CD4-positive, alpha-beta T cell treated with Interleukin-4 for 4 hours (primary cell): ENCODE measurements around the gene HOXD8.

ENCODE experiments used
- DNase-seq: peaks from one replicate; pipeline ENCODE4 v3.0.0-alpha.2; 2020

Gene HOXD8

GRCh38 chr2:176147800-176148496 is 18.4 kb downstream of the HOXD8 start:
- no peak for DNase-seq

- no peak for DNase-seq
Observed at GRCh38 chr2:176148751-176149421, 19.4 kb downstream of the HOXD8 start.

- DNase-seq, result no peak
Observed at GRCh38 chr2:176149481-176149938, 20.0 kb downstream of the HOXD8 start.

GRCh38 chr2:176149939-176150583 is 20.6 kb downstream of the HOXD8 start:
- no peak for DNase-seq

GRCh38 chr2:176150584-176151441 is 21.3 kb downstream of the HOXD8 start:
- DNase-seq, result no peak

GRCh38 chr2:176151442-176152287 is 22.2 kb downstream of the HOXD8 start, which contains the start of gene HOXD4:
TSS of gene HOXD4 (plus strand) at chr2:176151550. CDS start at chr2:176151634, 84 bp downstream.
- DNase-seq, result no peak

GRCh38 chr2:176152350-176153181 is 23.1 kb downstream of the HOXD8 start:
- DNase-seq, result no peak

GRCh38 chr2:176154576-176155252 is 25.2 kb downstream of the HOXD8 start:
- no peak for DNase-seq

GRCh38 chr2:176155356-176156044 is 26.0 kb downstream of the HOXD8 start:
- no peak for DNase-seq

- no peak for DNase-seq
Observed at GRCh38 chr2:176156301-176156806, 26.8 kb downstream of the HOXD8 start.

- DNase-seq, result no peak
Observed at GRCh38 chr2:176156807-176157498, 27.4 kb downstream of the HOXD8 start, which contains the start of gene HOXD3. TSS of gene HOXD3 (plus strand) at chr2:176157307. CDS start at chr2:176169115, 11,808 bp downstream.

- no peak for DNase-seq
Observed at GRCh38 chr2:176157499-176158185, 28.1 kb downstream of the HOXD8 start.

GRCh38 chr2:176158186-176158591 is 28.7 kb downstream of the HOXD8 start:
- no peak for DNase-seq

- DNase-seq, result no peak
Observed at GRCh38 chr2:176158855-176159662, 29.6 kb downstream of the HOXD8 start.

- DNase-seq, result no peak
Observed at GRCh38 chr2:176159663-176160250, 30.3 kb downstream of the HOXD8 start.

GRCh38 chr2:176160251-176160985 is 30.9 kb downstream of the HOXD8 start:
- DNase-seq, result no peak
